ENCODE data around the gene TRAPPC6A.

DNA sequence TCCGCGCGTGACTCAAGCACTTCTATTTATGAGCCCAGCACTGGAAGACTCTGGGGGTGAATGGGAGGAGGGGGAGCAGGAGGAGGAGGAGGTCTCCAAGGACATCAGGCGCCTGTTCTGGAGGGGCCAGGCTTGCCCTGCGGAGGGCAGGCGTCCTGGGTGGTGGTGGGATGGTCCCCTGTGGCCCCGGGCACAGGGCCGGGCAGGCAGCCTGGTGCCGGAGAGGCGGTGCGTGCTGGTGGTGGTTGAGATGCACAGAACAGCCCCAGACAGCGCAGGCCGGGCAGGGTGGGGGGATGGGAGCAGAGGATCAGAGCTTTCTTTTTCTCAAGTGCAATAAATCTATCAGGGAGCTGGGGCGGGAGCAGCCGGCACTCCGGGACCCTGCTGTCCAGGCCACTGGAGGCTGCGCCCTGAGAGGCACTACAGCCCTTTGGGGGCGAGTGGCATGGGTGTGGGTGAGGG is 31.3 kb downstream of the TRAPPC6A start:
- TF ChIP-seq, protein P1, sequence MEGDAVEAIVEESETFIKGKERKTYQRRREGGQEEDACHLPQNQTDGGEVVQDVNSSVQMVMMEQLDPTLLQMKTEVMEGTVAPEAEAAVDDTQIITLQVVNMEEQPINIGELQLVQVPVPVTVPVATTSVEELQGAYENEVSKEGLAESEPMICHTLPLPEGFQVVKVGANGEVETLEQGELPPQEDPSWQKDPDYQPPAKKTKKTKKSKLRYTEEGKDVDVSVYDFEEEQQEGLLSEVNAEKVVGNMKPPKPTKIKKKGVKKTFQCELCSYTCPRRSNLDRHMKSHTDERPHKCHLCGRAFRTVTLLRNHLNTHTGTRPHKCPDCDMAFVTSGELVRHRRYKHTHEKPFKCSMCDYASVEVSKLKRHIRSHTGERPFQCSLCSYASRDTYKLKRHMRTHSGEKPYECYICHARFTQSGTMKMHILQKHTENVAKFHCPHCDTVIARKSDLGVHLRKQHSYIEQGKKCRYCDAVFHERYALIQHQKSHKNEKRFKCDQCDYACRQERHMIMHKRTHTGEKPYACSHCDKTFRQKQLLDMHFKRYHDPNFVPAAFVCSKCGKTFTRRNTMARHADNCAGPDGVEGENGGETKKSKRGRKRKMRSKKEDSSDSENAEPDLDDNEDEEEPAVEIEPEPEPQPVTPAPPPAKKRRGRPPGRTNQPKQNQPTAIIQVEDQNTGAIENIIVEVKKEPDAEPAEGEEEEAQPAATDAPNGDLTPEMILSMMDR (conservative IDR thresholded peaks at IDR 0.05; ENCODE audit: low read depth, low read length), result no peak
- TF ChIP-seq RFX5 (IDR thresholded peaks at IDR 0.05; ENCODE audit: low read depth, low read length) (no peak), CEBPB (IDR thresholded peaks at IDR 0.05; ENCODE audit: low read depth, low read length) (no peak), USF2 (IDR thresholded peaks at IDR 0.05; ENCODE audit: low read depth, low read length) (no peak), POLR2A (IDR thresholded peaks at IDR 0.05; ENCODE audit: low read depth, low read length) (no peak), NFE2L2 (IDR thresholded peaks at IDR 0.05; ENCODE audit: low read depth, low read length) (no peak), MXI1 (IDR thresholded peaks at IDR 0.05; ENCODE audit: borderline replicate concordance, low read depth, low read length) (no peak), RAD21 (IDR thresholded peaks at IDR 0.05; ENCODE audit: low read length) (no peak), MAFK (IDR thresholded peaks at IDR 0.05; ENCODE audit: low read depth, low read length) (no peak), CHD1 (IDR thresholded peaks at IDR 0.05; ENCODE audit: low read depth, low read length) (no peak)
- TF ChIP-seq, protein P2, sequence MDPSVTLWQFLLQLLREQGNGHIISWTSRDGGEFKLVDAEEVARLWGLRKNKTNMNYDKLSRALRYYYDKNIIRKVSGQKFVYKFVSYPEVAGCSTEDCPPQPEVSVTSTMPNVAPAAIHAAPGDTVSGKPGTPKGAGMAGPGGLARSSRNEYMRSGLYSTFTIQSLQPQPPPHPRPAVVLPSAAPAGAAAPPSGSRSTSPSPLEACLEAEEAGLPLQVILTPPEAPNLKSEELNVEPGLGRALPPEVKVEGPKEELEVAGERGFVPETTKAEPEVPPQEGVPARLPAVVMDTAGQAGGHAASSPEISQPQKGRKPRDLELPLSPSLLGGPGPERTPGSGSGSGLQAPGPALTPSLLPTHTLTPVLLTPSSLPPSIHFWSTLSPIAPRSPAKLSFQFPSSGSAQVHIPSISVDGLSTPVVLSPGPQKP (IDR thresholded peaks at IDR 0.05; ENCODE audit: borderline replicate concordance, low read depth, low read length), result no peak

Data from IMR-90 (cell line).